ENCODE measurements around the gene HMGB4. TPM values are rescaled to one million over a fixed set of nuclear protein-coding genes. Genes with fewer than 3 reads are reported as not detected.

The HMGB4 gene
- polyA plus RNA-seq, 1 experiment = not detected

- ChIA-PET CTCF (no interaction called here), POLR2A (no interaction called here)
- no peak overlapping the region for H3K4me3 ChIP-seq (ENCODE audit: low read depth, low read length)
- peaks cover 4% of the 10 kb centered on the region for H3K27me3 ChIP-seq (ENCODE audit: control insufficient read depth, insufficient read depth, low read length)
- TF ChIP-seq CTCF (IDR thresholded peaks at IDR 0.05; ENCODE audit: low read depth, low read length) = no peak
- peaks cover under 1% of the 10 kb centered on the region; the same call in 1 of the 2 replicates for H3K9me3 ChIP-seq (ENCODE audit: control insufficient read depth, insufficient read depth, low read length)
- H3K27ac ChIP-seq (ENCODE audit: low read depth, low read length) = no peak overlapping the region
- DNase-seq (ENCODE audit: low read depth, low spot score) = no peak
These were observed 44.0 kb upstream of the HMGB4 start for GRCh38 chr1:33819913-33820311.

- H3K27ac ChIP-seq (ENCODE audit: low read depth, low read length) = no peak overlapping the region
- no peak overlapping the region for H3K4me3 ChIP-seq (ENCODE audit: low read depth, low read length)
- H3K27me3 ChIP-seq (ENCODE audit: control insufficient read depth, insufficient read depth, low read length) = peaks cover 4% of the 10 kb centered on the region
- TF ChIP-seq CTCF (IDR thresholded peaks at IDR 0.05; ENCODE audit: low read depth, low read length) = no peak
- POLR2A ChIA-PET = no interaction called here
- CTCF ChIA-PET = no interaction called here
- H3K9me3 ChIP-seq (ENCODE audit: control insufficient read depth, insufficient read depth, low read length) = peaks cover 5% of the 10 kb centered on the region; the same call in 1 of the 2 replicates
- DNase-seq (ENCODE audit: low read depth, low spot score) = no peak
These were observed 43.1 kb upstream of the HMGB4 start for GRCh38 chr1:33820804-33821203.

- Histone ChIP-seq H3K4me3 (ENCODE audit: low read depth, low read length) (no peak overlapping the region), H3K27ac (ENCODE audit: low read depth, low read length) (no peak overlapping the region), H3K9me3 (ENCODE audit: control insufficient read depth, insufficient read depth, low read length) (peaks cover 5% of the 10 kb centered on the region; the same call in 1 of the 2 replicates), H3K27me3 (ENCODE audit: control insufficient read depth, insufficient read depth, low read length) (peaks cover 4% of the 10 kb centered on the region)
- no peak for TF ChIP-seq CTCF (IDR thresholded peaks at IDR 0.05; ENCODE audit: low read depth, low read length)
- CTCF ChIA-PET = no interaction called here
- no peak for DNase-seq (ENCODE audit: low read depth, low spot score)
- POLR2A ChIA-PET = no interaction called here
These were observed 42.6 kb upstream of the HMGB4 start for GRCh38 chr1:33821291-33821690.

GRCh38 chr1:33822396-33822795, 41.5 kb upstream of the HMGB4 start:
- no peak for TF ChIP-seq CTCF (IDR thresholded peaks at IDR 0.05; ENCODE audit: low read depth, low read length)
- CTCF ChIA-PET = no interaction called here
- H3K27ac ChIP-seq (ENCODE audit: low read depth, low read length) = no peak overlapping the region

GRCh38 chr1:33823401-33823800, 40.5 kb upstream of the HMGB4 start:
- ChIA-PET POLR2A (no interaction called here), CTCF (no interaction called here)
- no peak for DNase-seq (ENCODE audit: low read depth, low spot score)

More at GRCh38 chr1:33822396-33822795, 41.5 kb upstream of the HMGB4 start:
- Histone ChIP-seq H3K27me3 (ENCODE audit: control insufficient read depth, insufficient read depth, low read length) (peaks cover 4% of the 10 kb centered on the region), H3K4me3 (ENCODE audit: low read depth, low read length) (no peak overlapping the region), H3K9me3 (ENCODE audit: control insufficient read depth, insufficient read depth, low read length) (peaks cover 5% of the 10 kb centered on the region; the same call in 1 of the 2 replicates)
- no peak for DNase-seq (ENCODE audit: low read depth, low spot score)
- POLR2A ChIA-PET = no interaction called here

More at GRCh38 chr1:33823401-33823800, 40.5 kb upstream of the HMGB4 start:
- peaks cover 4% of the 10 kb centered on the region for H3K27me3 ChIP-seq (ENCODE audit: control insufficient read depth, insufficient read depth, low read length)
- H3K27ac ChIP-seq (ENCODE audit: low read depth, low read length) = no peak overlapping the region
- no peak overlapping the region for H3K4me3 ChIP-seq (ENCODE audit: low read depth, low read length)
- no peak for TF ChIP-seq CTCF (IDR thresholded peaks at IDR 0.05; ENCODE audit: low read depth, low read length)
- H3K9me3 ChIP-seq (ENCODE audit: control insufficient read depth, insufficient read depth, low read length) = peaks cover 5% of the 10 kb centered on the region; the same call in 1 of the 2 replicates

Measured in AG04450 (cell line).